OCI-LY7 (cell line): ENCODE data around the gene GOSR2. TPM values are rescaled to one million over a fixed set of nuclear protein-coding genes. Genes with fewer than 3 reads are reported as not detected.

Experiments used
- BruUV-seq: library from RNA; stranded (reverse); fragments of 400-500 nt; replicated peaks from 2 replicates; lab custom pipeline; 2021; lab: Mats Ljungman, UMichigan
- CTCF ChIA-PET: fragments of 300-600 bp; sonication (Branson Sonifier 250); formaldehyde crosslinking; loops from one replicate; lab custom pipeline; 2022; ENCODE audit warnings: antibody characterized with exemption; ENCODE audit not compliant: unreplicated experiment; lab: Charles Lee
- POLR2A ChIA-PET: fragments of 300-600 bp; sonication (Branson Sonifier 250); formaldehyde crosslinking; loops from one replicate; lab custom pipeline; 2022; ENCODE audit warnings: antibody characterized with exemption; lab: Charles Lee
- DNase-seq: peaks from one replicate; pipeline ENCODE4 v3.0.0-alpha.2; 2015; ENCODE audit warnings: low spot score
- H2AFZ ChIP-seq: fragments of 200-600 bp; sonication (generic), shearing (Covaris generic); 2 replicates; pipeline ENCODE4 v1.6.1; 2014; ENCODE audit warnings: mild to moderate bottlenecking, antibody characterized with exemption, low read length, moderate library complexity
- H3K27ac ChIP-seq: fragments of 200-600 bp; sonication (generic); 2 replicates; pipeline ENCODE4 v1.5.1; 2014; ENCODE audit warnings: mixed run types, low read depth, mild to moderate bottlenecking, moderate library complexity, low read length, inconsistent platforms; ENCODE audit not compliant: poor library complexity, severe bottlenecking
- H3K36me3 ChIP-seq: fragments of 200-600 bp; sonication (generic); 2 replicates; pipeline ENCODE4 v1.6.1; 2014; ENCODE audit warnings: mild to moderate bottlenecking, antibody characterized with exemption, low read length, moderate library complexity, mixed read lengths; ENCODE audit not compliant: insufficient read depth
- H3K4me1 ChIP-seq: fragments of 200-600 bp; sonication (generic); 2 replicates; pipeline ENCODE4 v1.5.1; 2014; ENCODE audit warnings: mild to moderate bottlenecking, low read length; ENCODE audit not compliant: insufficient read depth, poor library complexity, severe bottlenecking
- H3K4me2 ChIP-seq: fragments of 200-600 bp; sonication (generic); 2 replicates; pipeline ENCODE4 v1.6.1; 2014; ENCODE audit warnings: mild to moderate bottlenecking, low read length
- H3K4me3 ChIP-seq: fragments of 200-600 bp; sonication (generic); 2 replicates; pipeline ENCODE4 v1.5.1; 2014; ENCODE audit warnings: mild to moderate bottlenecking, low read depth, low read length; ENCODE audit not compliant: poor library complexity, severe bottlenecking
- H3K79me2 ChIP-seq: fragments of 200-600 bp; sonication (generic); 2 replicates; pipeline ENCODE4 v1.6.1; 2016; ENCODE audit warnings: low read depth, mild to moderate bottlenecking, low read length, moderate library complexity, mixed read lengths; ENCODE audit not compliant: insufficient read depth
- H3K9me2 ChIP-seq: fragments of 200-600 bp; sonication (generic); 2 replicates; pipeline ENCODE4 v1.6.1; 2016; ENCODE audit warnings: mild to moderate bottlenecking, low read length, mixed read lengths; ENCODE audit not compliant: insufficient read depth
- H3K9me3 ChIP-seq: fragments of 200-600 bp; sonication (generic); 2 replicates; pipeline ENCODE4 v1.6.1; 2014; ENCODE audit warnings: mild to moderate bottlenecking, mixed run types, low read length, mixed read lengths
- H4K20me1 ChIP-seq: fragments of 200-600 bp; sonication (generic); 2 replicates; pipeline ENCODE4 v1.6.1; 2014; ENCODE audit warnings: mild to moderate bottlenecking, antibody characterized with exemption, low read length, moderate library complexity, mixed read lengths; ENCODE audit not compliant: insufficient read depth
- EZH2phosphoT487 ChIP-seq: fragments of 200-600 bp; sonication (generic); IDR thresholded peaks from 2 replicates; pipeline ENCODE4 v1.6.1; 2018; ENCODE audit warnings: low read depth, borderline replicate concordance, mild to moderate bottlenecking, mixed run types, antibody characterized with exemption, low read length, moderate library complexity, mixed read lengths
- intact Hi-C: fragments of 100-400 bp; cut with micrococcal nuclease; formaldehyde crosslinking; loops from one replicate; pipeline ENCODE4 v1.10.0; 2022; ENCODE audit not compliant: unreplicated experiment
- total RNA-seq, 2 experiments: library from RNA; depleted of rRNA in 1 of 2; stranded (reverse); fragments of >200 nt in 1 of 2; shearing (Covaris generic) in 1 of 2; gene quantifications; 2 replicates each; pipeline ENCODE4 v1.2.3, GENCODE V29; 2014 to 2022
- TF ChIP-seq, protein P1 (sequence below): fragments of 200-600 bp; sonication (generic); conservative IDR thresholded peaks from 2 replicates; pipeline ENCODE4 v1.5.1; 2014; ENCODE audit warnings: mild to moderate bottlenecking, antibody characterized with exemption, low read length, moderate library complexity, mixed read lengths

Gene GOSR2
- total RNA-seq, 2 experiments from 2014 or later = 46.5 to 62.8 TPM

DNA sequence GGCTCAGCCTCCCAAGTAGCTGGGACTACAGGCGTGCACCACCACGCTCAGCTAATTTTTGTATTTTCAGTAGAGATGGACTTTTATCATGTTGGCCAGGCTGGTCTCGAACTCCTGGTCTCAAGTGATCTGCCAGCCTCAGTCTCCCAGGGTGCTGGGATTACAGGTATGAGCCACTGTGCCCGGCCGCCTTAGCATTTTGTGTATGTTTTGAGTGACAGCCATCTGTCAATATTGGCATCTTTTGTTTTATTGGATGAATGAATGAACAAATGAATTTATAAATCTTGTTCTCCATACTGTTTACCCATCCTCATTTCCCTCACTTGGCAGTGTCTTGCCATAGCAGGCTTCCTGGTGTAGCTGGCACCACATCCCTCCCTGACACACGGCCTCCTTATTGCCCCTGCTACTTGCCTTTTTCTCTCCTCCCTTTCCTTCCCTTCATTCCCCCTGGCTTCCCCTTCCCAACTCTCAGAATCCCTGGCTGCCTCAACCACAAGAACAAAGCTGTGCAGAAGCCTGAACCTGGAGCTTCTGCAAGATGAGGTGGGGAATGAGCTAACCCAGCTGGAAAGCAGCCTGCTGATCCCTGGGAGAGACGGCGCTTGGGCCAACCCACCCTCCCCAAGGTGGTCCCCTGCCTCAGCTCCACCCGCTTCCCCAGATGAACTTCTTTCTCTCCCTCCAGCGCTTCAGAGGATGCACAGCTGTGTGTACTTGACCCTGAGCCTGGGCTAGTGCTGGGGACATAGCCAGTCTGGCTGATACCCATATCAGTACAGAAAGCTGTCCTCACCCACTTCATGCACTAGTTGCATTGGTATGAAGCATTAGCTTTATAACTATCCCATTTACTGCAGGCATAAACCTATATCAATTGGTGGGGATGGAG, 37.3 kb upstream of the GOSR2 start:
- Histone ChIP-seq H3K4me2 (no peak overlapping the region), H3K36me3 (no peaks in the 10 kb centered on the region), H3K9me2 (no peaks in the 10 kb centered on the region), H4K20me1 (no peaks in the 10 kb centered on the region), H2AFZ (no peak overlapping the region), H3K79me2 (no peaks in the 10 kb centered on the region), H3K9me3 (no peaks in the 10 kb centered on the region), H3K4me1 (no peaks in the 10 kb centered on the region), H3K4me3 (no peak overlapping the region), H3K27ac (no peak overlapping the region)
- no peak for DNase-seq
- intact Hi-C loops = no loop called here
- TF ChIP-seq, protein P1, sequence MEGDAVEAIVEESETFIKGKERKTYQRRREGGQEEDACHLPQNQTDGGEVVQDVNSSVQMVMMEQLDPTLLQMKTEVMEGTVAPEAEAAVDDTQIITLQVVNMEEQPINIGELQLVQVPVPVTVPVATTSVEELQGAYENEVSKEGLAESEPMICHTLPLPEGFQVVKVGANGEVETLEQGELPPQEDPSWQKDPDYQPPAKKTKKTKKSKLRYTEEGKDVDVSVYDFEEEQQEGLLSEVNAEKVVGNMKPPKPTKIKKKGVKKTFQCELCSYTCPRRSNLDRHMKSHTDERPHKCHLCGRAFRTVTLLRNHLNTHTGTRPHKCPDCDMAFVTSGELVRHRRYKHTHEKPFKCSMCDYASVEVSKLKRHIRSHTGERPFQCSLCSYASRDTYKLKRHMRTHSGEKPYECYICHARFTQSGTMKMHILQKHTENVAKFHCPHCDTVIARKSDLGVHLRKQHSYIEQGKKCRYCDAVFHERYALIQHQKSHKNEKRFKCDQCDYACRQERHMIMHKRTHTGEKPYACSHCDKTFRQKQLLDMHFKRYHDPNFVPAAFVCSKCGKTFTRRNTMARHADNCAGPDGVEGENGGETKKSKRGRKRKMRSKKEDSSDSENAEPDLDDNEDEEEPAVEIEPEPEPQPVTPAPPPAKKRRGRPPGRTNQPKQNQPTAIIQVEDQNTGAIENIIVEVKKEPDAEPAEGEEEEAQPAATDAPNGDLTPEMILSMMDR = no peak
- TF ChIP-seq EZH2phosphoT487 = no peak
- POLR2A ChIA-PET = interaction anchor here (0.6 kb wide), 2 partner anchors 57 to 155 kb away, joined by 3 read pairs; no protein-coding TSS in a partner anchor
- BruUV-seq = no TSS peak
- CTCF ChIA-PET = no interaction called here

DNA sequence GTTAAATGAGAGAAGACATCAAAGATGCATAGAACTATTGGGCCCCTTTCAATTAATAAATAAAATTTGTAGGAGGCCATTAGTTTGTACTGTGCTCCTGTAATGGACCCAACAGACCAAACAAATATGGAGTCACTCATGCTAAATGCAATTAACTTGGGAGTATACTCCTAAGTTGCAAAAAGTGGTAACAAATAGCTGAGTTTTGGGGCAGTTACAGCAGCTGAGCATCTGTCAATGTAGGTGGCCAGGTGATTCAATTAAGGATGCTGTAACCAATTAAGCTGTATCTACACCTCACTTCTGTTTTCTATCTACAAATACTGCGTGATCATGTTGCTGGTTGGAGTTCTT, 36.7 kb upstream of the GOSR2 start:
- Histone ChIP-seq H3K4me1 (no peaks in the 10 kb centered on the region), H4K20me1 (no peaks in the 10 kb centered on the region), H3K9me3 (no peaks in the 10 kb centered on the region), H2AFZ (no peak overlapping the region), H3K79me2 (no peaks in the 10 kb centered on the region), H3K4me2 (no peak overlapping the region), H3K36me3 (no peaks in the 10 kb centered on the region), H3K9me2 (no peaks in the 10 kb centered on the region), H3K27ac (no peak overlapping the region), H3K4me3 (no peak overlapping the region)
- no peak for TF ChIP-seq EZH2phosphoT487
- TF ChIP-seq, protein P1 = no peak
- DNase-seq = no peak
- POLR2A ChIA-PET = interaction anchor here (0.6 kb wide), 3 partner anchors 58 to 155 kb away, joined by 3 to 4 read pairs (median 3); no protein-coding TSS in a partner anchor
- intact Hi-C loops = no loop called here
- CTCF ChIA-PET = no interaction called here
- no TSS peak for BruUV-seq

DNA sequence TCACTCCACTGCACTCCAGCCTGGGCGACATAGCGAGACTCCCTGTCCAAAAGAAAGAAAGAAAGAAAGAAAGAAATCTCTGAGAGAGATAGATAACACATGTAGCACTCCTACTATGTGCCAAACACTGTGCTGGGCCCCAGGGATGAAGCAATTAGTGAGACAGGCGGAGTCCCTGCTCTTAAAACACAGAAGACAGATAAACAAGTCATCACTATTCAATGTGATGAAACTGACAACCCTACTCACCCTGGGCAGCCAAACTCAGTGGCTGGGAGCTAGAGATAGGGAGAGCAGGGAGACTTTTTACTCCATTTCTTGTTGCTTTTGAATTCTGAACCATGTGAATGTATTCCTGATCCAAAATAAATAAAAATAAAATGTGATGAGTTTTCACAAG, 35.2 kb upstream of the GOSR2 start:
- CTCF ChIA-PET = no interaction called here
- intact Hi-C loops = no loop called here
- Histone ChIP-seq H3K4me1 (no peaks in the 10 kb centered on the region), H4K20me1 (no peaks in the 10 kb centered on the region), H3K4me2 (no peak overlapping the region), H2AFZ (no peak overlapping the region), H3K79me2 (no peaks in the 10 kb centered on the region), H3K27ac (no peak overlapping the region), H3K36me3 (no peaks in the 10 kb centered on the region), H3K4me3 (no peak overlapping the region), H3K9me2 (no peaks in the 10 kb centered on the region), H3K9me3 (no peaks in the 10 kb centered on the region)
- no peak for DNase-seq
- no TSS peak for BruUV-seq
- POLR2A ChIA-PET = no interaction called here
- TF ChIP-seq, protein P1 = no peak
- TF ChIP-seq EZH2phosphoT487 = no peak
